DMS 273 treated with DMSO at 0.1 percent for 48 hours (cell line): ENCODE results near the gene AANAT.
A peak's percentile ranks its signal among the peaks of the same experiment; 100 is the strongest.

Experiments used
- DNase-seq: peaks from one replicate; lab custom pipeline; 2025; lab: John Stamatoyannopoulos, UW

AANAT gene

GRCh38 chr17:76490112-76490710 is 22.8 kb downstream of the AANAT start:
- no peak for DNase-seq

- DNase-seq, result no peak
These were observed 24.1 kb downstream of the AANAT start for GRCh38 chr17:76491271-76492122.

GRCh38 chr17:76492123-76492988 is 25.0 kb downstream of the AANAT start:
- no peak for DNase-seq

- DNase-seq, result no peak
These were observed 25.6 kb downstream of the AANAT start for GRCh38 chr17:76492989-76493501.

GRCh38 chr17:76493505-76494167 is 26.2 kb downstream of the AANAT start:
- DNase-seq, result no peak

- no peak for DNase-seq
These were observed 28.4 kb downstream of the AANAT start for GRCh38 chr17:76495663-76496400.

GRCh38 chr17:76496464-76496863 is 29.1 kb downstream of the AANAT start:
- no peak for DNase-seq

- DNase-seq, result no peak
These were observed 30.2 kb downstream of the AANAT start for GRCh38 chr17:76497699-76497978.

- DNase-seq, result peak; percentile 74
These were observed 30.8 kb downstream of the AANAT start for GRCh38 chr17:76497979-76498875.

- no peak for DNase-seq
These were observed 31.5 kb downstream of the AANAT start for GRCh38 chr17:76498876-76499251.

GRCh38 chr17:76499267-76499667 is 31.9 kb downstream of the AANAT start:
- no peak for DNase-seq

- peak; percentile 9 for DNase-seq
These were observed 32.8 kb downstream of the AANAT start for GRCh38 chr17:76500074-76500746.

GRCh38 chr17:76500747-76501017 is 33.3 kb downstream of the AANAT start:
- no peak for DNase-seq

GRCh38 chr17:76501018-76501826 is 33.8 kb downstream of the AANAT start, which contains the start of gene RHBDF2:
Gene RHBDF2, minus strand, starts transcription at chr17:76501423. Its CDS starts 19,899 bp downstream, at chr17:76481524.
- peak; percentile 18 for DNase-seq

GRCh38 chr17:76501827-76502307 is 34.5 kb downstream of the AANAT start:
- no peak for DNase-seq

- DNase-seq, result no peak
These were observed 35.2 kb downstream of the AANAT start for GRCh38 chr17:76502341-76503211.

GRCh38 chr17:76504117-76504516 is 36.7 kb downstream of the AANAT start:
- no peak for DNase-seq
